ENCODE results near the gene NRXN3.

DNA sequence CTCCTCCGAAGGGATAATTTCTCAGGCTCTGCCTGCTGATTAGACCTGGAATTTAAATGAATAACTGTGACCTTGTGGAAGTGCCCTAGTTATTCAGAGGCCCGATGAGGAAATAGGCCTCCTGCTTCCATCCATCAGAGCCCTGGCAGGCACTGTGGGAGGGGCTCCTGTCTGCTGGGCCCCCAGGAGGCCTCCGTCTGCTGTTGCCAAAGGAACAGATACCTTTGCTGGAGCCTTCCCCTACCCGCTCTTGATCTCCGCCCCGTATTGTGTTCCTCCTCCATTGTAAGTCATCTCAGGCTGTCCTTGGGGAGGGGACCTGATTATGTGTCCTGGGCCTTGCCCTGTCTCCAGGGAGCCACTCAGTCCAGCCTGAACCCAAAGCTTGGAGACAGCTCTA is 112.3 kb downstream of the NRXN3 start:
- TF ChIP-seq, protein P1, sequence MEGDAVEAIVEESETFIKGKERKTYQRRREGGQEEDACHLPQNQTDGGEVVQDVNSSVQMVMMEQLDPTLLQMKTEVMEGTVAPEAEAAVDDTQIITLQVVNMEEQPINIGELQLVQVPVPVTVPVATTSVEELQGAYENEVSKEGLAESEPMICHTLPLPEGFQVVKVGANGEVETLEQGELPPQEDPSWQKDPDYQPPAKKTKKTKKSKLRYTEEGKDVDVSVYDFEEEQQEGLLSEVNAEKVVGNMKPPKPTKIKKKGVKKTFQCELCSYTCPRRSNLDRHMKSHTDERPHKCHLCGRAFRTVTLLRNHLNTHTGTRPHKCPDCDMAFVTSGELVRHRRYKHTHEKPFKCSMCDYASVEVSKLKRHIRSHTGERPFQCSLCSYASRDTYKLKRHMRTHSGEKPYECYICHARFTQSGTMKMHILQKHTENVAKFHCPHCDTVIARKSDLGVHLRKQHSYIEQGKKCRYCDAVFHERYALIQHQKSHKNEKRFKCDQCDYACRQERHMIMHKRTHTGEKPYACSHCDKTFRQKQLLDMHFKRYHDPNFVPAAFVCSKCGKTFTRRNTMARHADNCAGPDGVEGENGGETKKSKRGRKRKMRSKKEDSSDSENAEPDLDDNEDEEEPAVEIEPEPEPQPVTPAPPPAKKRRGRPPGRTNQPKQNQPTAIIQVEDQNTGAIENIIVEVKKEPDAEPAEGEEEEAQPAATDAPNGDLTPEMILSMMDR (IDR thresholded peaks at IDR 0.05; ENCODE audit: poor library complexity) = no peak
- no peak for TF ChIP-seq EZH2 (IDR thresholded peaks at IDR 0.05; ENCODE audit: borderline replicate concordance)
